Bronchial epithelial cell (primary cell): Measurements from ENCODE around the gene PIANP. TPM values are rescaled to one million over a fixed set of nuclear protein-coding genes. Genes with fewer than 3 reads are reported as not detected.

Experiments
- DNase-seq: peaks from one replicate; pipeline ENCODE4 v3.0.0-alpha.2; 2010; ENCODE audit warnings: low read depth
- FAIRE-seq: peaks from 2 replicates; lab custom pipeline; 2011; peaks lifted over from hg19 to GRCh38; lab: Jason Lieb, UNC
- H3K27me3 ChIP-seq: 2 replicates; pipeline ENCODE4 v1.5.1; 2011; ENCODE audit warnings: low read length; ENCODE audit not compliant: control insufficient read depth, insufficient read depth
- H3K36me3 ChIP-seq: 2 replicates; pipeline ENCODE4 v1.5.1; 2011; ENCODE audit warnings: low read length; ENCODE audit not compliant: control insufficient read depth, insufficient read depth
- H3K4me3 ChIP-seq: 2 replicates; pipeline ENCODE4 v1.5.1; 2011; ENCODE audit warnings: mild to moderate bottlenecking, low read depth, low read length, control low read depth
- total RNA-seq: library from RNA; depleted of rRNA; stranded (reverse); fragments of >200 nt; gene quantifications from 2 replicates; pipeline ENCODE4 v1.2.1, GENCODE V29; 2014
- TF ChIP-seq, protein P1 (sequence below): IDR thresholded peaks from 2 replicates; pipeline ENCODE4 v1.5.1; 2011; ENCODE audit warnings: mild to moderate bottlenecking, moderate library complexity, low read length, control low read depth, inconsistent platforms; ENCODE audit not compliant: insufficient read depth, severe bottlenecking

Gene PIANP
- total RNA-seq, 1 donor from 2014 or later, result not detected

GRCh38 chr12:6644257-6644596 is 56.4 kb downstream of the PIANP start:
- TF ChIP-seq, protein P1, sequence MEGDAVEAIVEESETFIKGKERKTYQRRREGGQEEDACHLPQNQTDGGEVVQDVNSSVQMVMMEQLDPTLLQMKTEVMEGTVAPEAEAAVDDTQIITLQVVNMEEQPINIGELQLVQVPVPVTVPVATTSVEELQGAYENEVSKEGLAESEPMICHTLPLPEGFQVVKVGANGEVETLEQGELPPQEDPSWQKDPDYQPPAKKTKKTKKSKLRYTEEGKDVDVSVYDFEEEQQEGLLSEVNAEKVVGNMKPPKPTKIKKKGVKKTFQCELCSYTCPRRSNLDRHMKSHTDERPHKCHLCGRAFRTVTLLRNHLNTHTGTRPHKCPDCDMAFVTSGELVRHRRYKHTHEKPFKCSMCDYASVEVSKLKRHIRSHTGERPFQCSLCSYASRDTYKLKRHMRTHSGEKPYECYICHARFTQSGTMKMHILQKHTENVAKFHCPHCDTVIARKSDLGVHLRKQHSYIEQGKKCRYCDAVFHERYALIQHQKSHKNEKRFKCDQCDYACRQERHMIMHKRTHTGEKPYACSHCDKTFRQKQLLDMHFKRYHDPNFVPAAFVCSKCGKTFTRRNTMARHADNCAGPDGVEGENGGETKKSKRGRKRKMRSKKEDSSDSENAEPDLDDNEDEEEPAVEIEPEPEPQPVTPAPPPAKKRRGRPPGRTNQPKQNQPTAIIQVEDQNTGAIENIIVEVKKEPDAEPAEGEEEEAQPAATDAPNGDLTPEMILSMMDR, result no peak
- H3K36me3 ChIP-seq, result no peaks in the 10 kb centered on the region
- FAIRE-seq (no peak), DNase-seq (no peak)
- no peaks in the 10 kb centered on the region for H3K27me3 ChIP-seq
- H3K4me3 ChIP-seq, result no peak overlapping the region

Other genes with a start within 250 kb of the PIANP start
- 1.8 and 3.1 TPM in 2 replicates for gene TAPBPL, start 248.8 kb downstream of the PIANP start, total RNA-seq
- gene VAMP1, start 230.1 kb downstream of the PIANP start, total RNA-seq, result 0.26 and 3.1 TPM in 2 replicates
- gene MRPL51, start 207.6 kb downstream of the PIANP start, total RNA-seq, result 61.1 and 102 TPM in 2 replicates
- 14.7 and 17.9 TPM in 2 replicates for gene NCAPD2, start 206.7 kb downstream of the PIANP start, total RNA-seq
- gene GAPDH, start 166.3 kb downstream of the PIANP start, total RNA-seq, result 5,048 and 6,753 TPM in 2 replicates
- gene IFFO1, start 144.8 kb downstream of the PIANP start, total RNA-seq, result 0.51 and 0.53 TPM in 2 replicates
- 26.5 and 33.4 TPM in 2 replicates for gene NOP2, start 132.5 kb downstream of the PIANP start, total RNA-seq
- 107 and 121 TPM in 2 replicates for gene CHD4, start 93.4 kb downstream of the PIANP start, total RNA-seq
- 2.1 and 4.1 TPM in 2 replicates for gene LPAR5, start 64.9 kb downstream of the PIANP start, total RNA-seq
- gene ACRBP, start 53.4 kb downstream of the PIANP start, total RNA-seq, result under 0.01 and 0.51 TPM in 2 replicates
- 15.3 and 22.0 TPM in 2 replicates for gene ING4, start 37.7 kb downstream of the PIANP start, total RNA-seq
- 5.3 and 7.0 TPM in 2 replicates for gene ZNF384, start 11.4 kb downstream of the PIANP start, total RNA-seq
- 63.7 and 86.0 TPM in 2 replicates for gene COPS7A, start 23.2 kb upstream of the PIANP start, total RNA-seq
- 136 and 180 TPM in 2 replicates for gene MLF2, start 52.3 kb upstream of the PIANP start, total RNA-seq
- gene PTMS, start 65.5 kb upstream of the PIANP start, total RNA-seq, result 17.6 and 35.3 TPM in 2 replicates
- not detected in 2 replicates for gene LAG3, start 71.7 kb upstream of the PIANP start, total RNA-seq
- not detected in 2 replicates for gene CD4, start 88.7 kb upstream of the PIANP start, total RNA-seq
- not detected in 2 replicates for gene GPR162, start 121.0 kb upstream of the PIANP start, total RNA-seq
- 11.3 and 20.0 TPM in 2 replicates for gene P3H3, start 127.6 kb upstream of the PIANP start, total RNA-seq
- gene GNB3, start 140.1 kb upstream of the PIANP start, total RNA-seq, result 0.38 and 0.53 TPM in 2 replicates
- gene CDCA3, start 150.5 kb upstream of the PIANP start, total RNA-seq, result 0.26 and 0.51 TPM in 2 replicates
- 45.0 and 46.9 TPM in 2 replicates for gene USP5, start 151.3 kb upstream of the PIANP start, total RNA-seq
- gene TPI1, start 166.7 kb upstream of the PIANP start, total RNA-seq, result 1,194 and 1,306 TPM in 2 replicates
- 7.9 and 12.5 TPM in 2 replicates for gene SPSB2, start 172.5 kb upstream of the PIANP start, total RNA-seq
- gene LRRC23, start 204.0 kb upstream of the PIANP start, total RNA-seq, result 11.6 and 12.8 TPM in 2 replicates
- gene ENO2, start 213.8 kb upstream of the PIANP start, total RNA-seq, result 9.0 and 10.0 TPM in 2 replicates
- gene ATN1, start 227.1 kb upstream of the PIANP start, total RNA-seq, result 4.9 and 7.1 TPM in 2 replicates
- gene RNU7-1, start 243.0 kb upstream of the PIANP start, total RNA-seq, result not detected in 2 replicates
- gene C12orf57, start 243.2 kb upstream of the PIANP start, total RNA-seq, result 92.2 and 161 TPM in 2 replicates